ENCODE measurements around the gene MAPK8IP3. TPM values are rescaled to one million over a fixed set of nuclear protein-coding genes. Genes with fewer than 3 reads are reported as not detected.
"Not testable (repeated sequence)": the region's sequence is repeated elsewhere in the genome, so short reads cannot be mapped to it uniquely, and the experiment has no call there.

The MAPK8IP3 gene
- total RNA-seq, 1 donor from 2014 or later, result 84.5 TPM

DNA sequence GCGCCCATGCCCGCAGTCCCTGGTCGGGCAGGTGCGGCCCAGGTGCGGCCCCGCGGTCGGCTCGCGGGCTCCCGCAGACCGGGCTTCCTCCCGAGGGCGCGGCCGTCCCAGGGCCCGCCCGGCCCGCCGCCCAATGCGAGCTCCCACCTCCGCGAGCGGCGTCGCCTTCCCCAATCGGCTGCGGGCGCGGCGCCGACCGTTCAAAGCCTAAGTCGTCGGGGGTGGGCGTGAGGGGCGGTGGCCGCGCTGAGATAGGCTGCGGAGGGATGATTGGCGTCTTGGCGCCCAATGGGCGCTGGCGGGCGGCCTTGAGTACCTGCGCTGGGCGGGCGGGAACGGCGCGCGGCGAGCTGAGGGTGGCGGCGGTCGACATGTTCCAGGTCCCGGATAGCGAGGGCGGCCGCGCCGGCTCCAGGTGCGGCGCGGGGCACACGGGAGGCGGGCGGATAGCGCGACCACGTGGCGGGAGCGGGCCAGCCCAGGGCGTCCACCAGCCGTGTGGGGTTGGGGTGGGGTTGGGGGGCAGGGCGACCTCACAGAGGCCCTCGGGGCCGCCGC lies 28.0 kb upstream of the MAPK8IP3 start, which contains the start of gene JPT2:
JPT2 (plus strand) TSS at position 338 of the 558 bp plus-strand sequence; CDS start at position 372, 34 bp downstream.
- peak; percentile 90 for DNase-seq

DNA sequence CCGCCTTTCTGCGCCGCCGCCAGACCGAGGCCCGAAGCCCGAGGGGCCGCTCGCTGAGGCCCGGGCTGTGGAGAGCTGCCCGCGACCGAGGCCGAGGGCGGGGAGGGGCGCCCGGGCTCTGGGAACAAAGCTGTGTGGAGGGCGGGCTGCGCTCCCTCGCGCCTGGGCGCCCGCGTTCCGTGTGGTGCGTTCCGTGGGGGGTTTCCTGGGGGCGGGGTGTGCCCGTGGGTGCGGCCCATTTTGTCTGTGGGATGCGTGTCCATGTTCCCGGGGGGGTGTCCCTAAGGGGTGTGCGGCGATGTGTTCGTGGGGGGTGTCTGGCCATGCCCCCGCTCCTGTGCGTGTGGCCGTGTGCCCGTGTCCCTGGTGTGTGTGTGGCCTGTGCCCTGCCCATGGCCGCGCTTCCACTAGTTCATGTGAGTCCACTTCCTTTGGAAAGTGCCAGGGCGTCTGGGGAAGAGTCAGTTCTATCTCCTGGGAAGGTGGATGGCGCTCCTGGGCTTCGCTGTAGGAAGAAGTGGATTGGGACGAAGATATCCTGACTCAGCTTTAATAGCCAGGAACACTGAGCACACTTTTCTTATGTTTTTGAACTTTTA lies 27.4 kb upstream of the MAPK8IP3 start:
- no peak for DNase-seq

- DNase-seq, result no peak
Measured at GRCh38 chr16:1680361-1680760, 25.6 kb upstream of the MAPK8IP3 start.

DNA sequence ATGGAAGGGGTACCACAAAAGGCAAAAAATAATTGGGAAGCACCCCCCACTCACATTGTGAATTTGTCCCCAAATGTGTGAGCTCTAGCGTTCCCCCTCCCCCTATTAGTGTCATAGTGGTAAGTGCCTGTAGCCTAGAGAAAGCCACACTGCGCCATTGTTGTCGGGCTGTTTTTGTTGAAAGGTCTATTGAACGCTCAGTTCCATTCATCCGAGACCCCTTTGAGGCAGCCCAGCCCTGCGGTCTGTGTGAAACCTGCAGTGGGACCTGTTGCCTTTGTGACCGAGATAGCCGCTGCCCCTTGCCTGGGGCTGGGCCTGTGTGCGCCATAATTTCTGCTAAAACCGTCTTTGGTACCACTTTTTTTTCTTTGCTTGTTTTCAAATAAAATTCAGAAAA lies 25.0 kb upstream of the MAPK8IP3 start:
- DNase-seq, result no peak

- DNase-seq, result no peak
Measured at GRCh38 chr16:1687427-1688316, 18.3 kb upstream of the MAPK8IP3 start.

DNA sequence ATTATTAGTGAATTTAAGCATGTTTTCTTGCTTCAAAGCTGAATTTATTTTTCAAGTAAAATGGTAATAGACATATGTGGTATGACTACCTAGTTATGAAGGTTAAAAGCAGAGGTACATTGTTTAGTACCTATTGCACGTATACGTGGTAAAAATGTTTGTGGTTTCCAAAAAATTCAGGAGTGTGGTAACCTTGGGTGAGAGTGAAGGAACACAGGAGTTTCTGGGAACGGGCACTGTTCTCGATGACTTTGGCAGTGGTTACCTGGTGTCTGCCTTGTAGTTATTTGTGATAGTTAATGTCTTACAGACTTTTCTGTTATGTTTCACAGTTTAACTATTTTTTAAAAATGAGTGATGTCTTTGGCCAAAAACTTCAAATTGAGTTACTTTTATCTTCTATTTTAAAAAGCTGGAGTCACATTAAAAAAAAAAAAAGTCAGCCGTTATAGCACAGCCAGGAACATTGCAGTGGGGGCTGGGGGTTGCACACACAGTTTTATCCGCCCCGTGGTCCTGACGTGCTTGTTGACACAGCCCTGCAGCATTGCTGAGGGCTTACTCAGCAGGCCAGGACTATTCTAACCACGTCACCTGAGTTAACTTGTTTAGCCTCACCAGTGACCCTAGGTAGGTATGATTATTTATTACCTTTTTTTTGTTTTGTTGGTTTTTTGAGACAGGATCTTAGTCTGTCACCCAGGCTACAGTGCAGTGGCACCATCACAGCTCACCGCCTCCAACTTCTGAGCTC lies 17.0 kb upstream of the MAPK8IP3 start:
- DNase-seq, result no peak

DNA sequence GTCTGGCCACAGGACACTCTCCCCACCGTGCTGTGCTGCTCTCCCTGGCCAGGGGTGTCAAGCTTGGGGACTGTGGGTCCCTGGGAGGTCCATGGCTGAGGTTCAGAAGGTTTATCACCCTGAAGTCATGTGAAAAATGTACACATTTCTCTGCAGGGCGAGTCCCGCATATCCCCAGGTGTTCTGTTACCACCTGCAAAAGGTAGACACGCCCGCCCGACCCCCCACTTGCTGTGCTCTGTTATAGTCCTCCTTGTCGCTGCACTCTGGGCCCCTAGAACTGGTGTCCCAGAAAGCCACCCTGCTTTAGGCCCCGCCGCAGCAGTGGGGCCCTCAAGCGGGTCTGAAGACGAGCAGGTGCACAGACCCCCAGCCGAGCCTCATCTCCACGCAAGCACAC lies 16.1 kb upstream of the MAPK8IP3 start:
- no peak for DNase-seq

GRCh38 chr16:1690810-1691209 lies 15.2 kb upstream of the MAPK8IP3 start:
- DNase-seq, result no peak

- no peak for DNase-seq
Measured at GRCh38 chr16:1691276-1691675, 14.7 kb upstream of the MAPK8IP3 start.

DNA sequence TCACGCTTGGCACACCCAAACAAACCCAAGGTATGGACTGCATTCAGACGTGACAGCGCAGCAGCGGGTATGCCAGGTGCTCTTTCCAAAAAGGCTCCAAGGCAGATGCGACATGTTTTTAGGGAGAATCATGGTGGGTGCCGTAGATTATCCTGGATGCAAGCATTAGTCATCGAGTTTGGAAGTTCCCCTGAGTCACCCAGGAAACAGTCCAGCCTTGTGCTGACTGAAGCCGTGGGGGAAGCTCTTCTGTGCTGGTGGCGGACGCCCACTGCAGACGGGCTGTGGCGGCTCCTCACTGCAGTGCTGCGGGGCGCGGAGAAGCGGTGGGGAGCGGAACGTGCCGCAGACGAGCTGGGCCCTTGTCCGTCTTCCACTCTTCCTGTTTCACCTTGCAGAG lies 14.0 kb upstream of the MAPK8IP3 start:
- DNase-seq, result peak; percentile 39

DNA sequence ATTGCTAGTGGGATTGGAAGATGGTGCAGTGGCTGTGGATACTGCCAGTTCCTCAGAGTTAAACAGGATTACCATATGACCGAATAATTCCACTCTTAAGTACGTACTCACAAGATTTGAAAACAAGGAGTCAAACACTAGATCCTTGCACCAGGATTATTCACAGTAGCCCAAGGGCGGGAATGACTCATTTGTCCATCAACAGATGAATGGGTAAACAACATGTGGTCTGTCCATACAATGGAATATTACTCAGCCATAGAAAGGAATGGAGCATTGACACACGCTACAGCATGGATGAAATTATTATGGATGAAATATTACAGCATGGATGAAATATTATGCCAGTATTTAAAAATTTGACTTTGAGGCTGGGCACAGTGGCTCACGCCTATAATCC lies 9.1 kb upstream of the MAPK8IP3 start:
- no peak for DNase-seq

GRCh38 chr16:1698680-1699079 lies 7.3 kb upstream of the MAPK8IP3 start:
- no peak for DNase-seq

GRCh38 chr16:1700246-1700645 lies 5.7 kb upstream of the MAPK8IP3 start:
- DNase-seq, result no peak

GRCh38 chr16:1701216-1701878 lies 4.6 kb upstream of the MAPK8IP3 start:
- DNase-seq, result no peak

DNA sequence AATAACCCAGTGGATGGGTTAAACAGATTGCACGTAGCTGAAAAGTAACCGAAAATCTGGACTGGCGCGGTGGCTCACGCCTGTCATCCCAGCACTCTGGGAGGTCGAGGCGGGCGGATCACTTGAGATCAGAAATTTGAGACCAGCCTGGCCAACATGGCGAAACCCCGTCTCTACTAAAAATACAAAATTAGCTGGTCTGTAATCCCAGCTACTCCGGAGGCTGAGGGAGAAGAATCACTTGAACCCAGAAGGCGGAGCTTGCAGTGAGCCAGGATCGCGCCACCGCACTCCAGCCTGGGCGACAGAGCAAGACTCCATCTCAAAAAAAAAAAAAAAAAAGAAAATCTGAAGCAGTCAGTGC lies 689 bp upstream of the MAPK8IP3 start:
- not testable (repeated sequence) for DNase-seq

- no peak for DNase-seq
Measured at GRCh38 chr16:1706386-1707192, 594 bp downstream of the MAPK8IP3 start.

DNA sequence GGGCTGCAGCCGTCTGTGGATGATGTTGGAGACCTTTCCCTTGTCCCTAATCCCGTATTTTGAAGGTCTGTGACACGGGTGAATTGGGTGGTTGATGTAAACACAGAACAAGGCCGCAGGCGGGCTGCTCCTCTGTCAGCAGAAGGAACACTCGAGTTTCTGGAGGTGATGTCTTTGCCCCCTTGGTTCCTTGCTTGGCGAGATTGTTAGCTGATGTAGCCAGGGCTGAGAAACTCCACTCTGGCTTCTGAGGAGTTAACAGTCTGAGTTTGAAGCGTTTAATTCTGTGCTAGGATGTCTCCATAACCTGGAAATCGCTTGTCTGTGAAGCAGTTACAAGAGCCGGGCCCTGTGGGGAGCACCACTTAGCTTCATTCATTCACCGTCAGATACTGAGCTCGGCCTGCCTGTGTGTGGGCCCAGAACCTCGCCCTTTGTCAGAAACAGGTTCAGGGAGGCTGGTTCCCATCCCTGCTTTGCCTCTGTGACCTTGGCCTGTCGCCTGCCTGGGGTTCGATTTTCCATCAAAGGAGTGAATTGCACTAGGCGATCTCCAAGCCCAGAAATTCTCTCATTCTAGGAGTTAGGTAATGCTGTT lies 1.3 kb downstream of the MAPK8IP3 start:
- DNase-seq, result peak; percentile 58

DNA sequence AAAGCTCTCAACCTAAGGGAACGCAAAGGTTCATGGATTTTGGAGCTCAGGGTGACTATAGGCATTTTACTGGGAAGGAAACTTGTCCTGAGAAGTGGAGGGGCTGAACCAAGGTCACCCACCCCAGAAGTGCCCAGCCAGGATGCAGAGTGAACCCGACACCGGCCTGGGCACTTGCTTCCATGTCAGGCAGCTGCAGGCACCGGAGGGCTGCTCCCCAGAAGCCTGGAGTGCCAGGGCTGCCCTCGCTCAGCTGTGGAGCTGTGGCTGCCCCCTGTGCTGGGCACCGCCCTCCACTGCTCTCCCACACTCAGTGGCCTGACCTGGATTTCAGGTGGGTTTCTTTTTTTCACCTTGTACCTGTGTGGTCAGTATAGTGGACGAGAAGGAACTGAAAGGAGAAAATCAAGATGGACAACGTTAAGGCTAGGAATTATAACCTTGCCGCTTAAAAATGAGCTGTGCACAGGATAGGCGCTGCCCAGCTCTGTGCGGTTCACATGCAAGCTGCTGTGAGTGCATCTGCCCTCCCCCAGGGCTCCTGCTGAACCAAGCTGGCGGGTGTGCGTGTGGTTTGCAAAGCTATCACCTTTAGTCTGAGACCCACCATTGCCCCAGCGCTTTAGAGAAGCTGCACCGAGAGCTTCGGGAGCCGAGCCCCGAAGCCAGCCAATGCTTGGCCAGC lies 2.2 kb downstream of the MAPK8IP3 start:
- DNase-seq, result no peak

DNA sequence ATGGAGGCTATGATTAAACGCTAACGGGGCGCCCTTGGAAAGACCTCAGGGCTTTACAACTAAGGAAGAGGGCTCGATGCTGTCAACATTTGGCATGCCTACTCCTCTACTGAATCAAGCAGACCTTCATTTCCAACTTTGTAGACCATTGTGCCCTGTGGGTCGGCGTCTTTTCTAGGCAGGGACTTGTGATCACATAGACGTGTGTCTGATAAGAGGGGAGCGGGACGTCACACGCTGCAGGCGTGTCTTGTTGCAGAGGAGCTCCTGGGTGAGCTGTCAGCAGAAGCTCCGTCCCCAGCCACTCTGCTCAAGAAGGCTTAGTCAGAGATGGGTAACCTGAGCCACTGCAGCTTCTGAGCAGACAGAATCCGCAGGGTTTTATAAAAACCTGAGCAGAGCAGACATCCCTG lies 2.8 kb downstream of the MAPK8IP3 start:
- peak; percentile 44 for DNase-seq

- no peak for DNase-seq
Measured at GRCh38 chr16:1709356-1709755, 3.4 kb downstream of the MAPK8IP3 start.
